Daoy (cell line): Measurements from ENCODE around the gene PAFAH2. TPM values are rescaled to one million over a fixed set of nuclear protein-coding genes. Genes with fewer than 3 reads are reported as not detected.

ENCODE experiments used
- DNase-seq: peaks from one replicate; pipeline ENCODE4 v3.0.0-alpha.2; 2015; ENCODE audit warnings: low read depth
- total RNA-seq: library from RNA; depleted of rRNA; stranded (reverse); fragments of >200 nt; shearing (Covaris generic); gene quantifications from 2 replicates; pipeline ENCODE4 v1.2.3, GENCODE V29; 2014

Gene PAFAH2
- total RNA-seq, 1 experiment from 2014 or later = 7.7 TPM

- DNase-seq = no peak
Measured at GRCh38 chr1:26031611-26032220, 33.9 kb upstream of the PAFAH2 start.

GRCh38 chr1:26031196-26031595 lies 33.3 kb upstream of the PAFAH2 start:
- no peak for DNase-seq

GRCh38 chr1:26029864-26030481 lies 32.1 kb upstream of the PAFAH2 start:
- no peak for DNase-seq

- DNase-seq = no peak
Measured at GRCh38 chr1:26029054-26029863, 31.4 kb upstream of the PAFAH2 start.

GRCh38 chr1:26028490-26028980 lies 30.7 kb upstream of the PAFAH2 start:
- no peak for DNase-seq

- no peak for DNase-seq
Measured at GRCh38 chr1:26027716-26028489, 30.0 kb upstream of the PAFAH2 start.

- no peak for DNase-seq
Measured at GRCh38 chr1:26025517-26025916, 27.7 kb upstream of the PAFAH2 start.

GRCh38 chr1:26025060-26025459 lies 27.2 kb upstream of the PAFAH2 start:
- no peak for DNase-seq

- no peak for DNase-seq
Measured at GRCh38 chr1:26023826-26024225, 26.0 kb upstream of the PAFAH2 start.

GRCh38 chr1:26023009-26023408 lies 25.1 kb upstream of the PAFAH2 start:
- no peak for DNase-seq

- DNase-seq = no peak
Measured at GRCh38 chr1:26022404-26022779, 24.5 kb upstream of the PAFAH2 start.

- DNase-seq = no peak
Measured at GRCh38 chr1:26021647-26022403, 24.0 kb upstream of the PAFAH2 start, which contains the start of gene EXTL1. Gene EXTL1 (plus strand): TSS chr1:26021775. CDS start chr1:26022647, 872 bp downstream.

GRCh38 chr1:26020941-26021646 lies 23.2 kb upstream of the PAFAH2 start:
- DNase-seq = no peak

- DNase-seq = peak; percentile 46
Measured at GRCh38 chr1:26020330-26020768, 22.5 kb upstream of the PAFAH2 start.

- peak; percentile 35 for DNase-seq
Measured at GRCh38 chr1:26019641-26020315, 21.9 kb upstream of the PAFAH2 start.

- DNase-seq = no peak
Measured at GRCh38 chr1:26017606-26018005, 19.7 kb upstream of the PAFAH2 start.

GRCh38 chr1:26016953-26017545 lies 19.2 kb upstream of the PAFAH2 start:
- DNase-seq = no peak

GRCh38 chr1:26016258-26016952 lies 18.5 kb upstream of the PAFAH2 start:
- no peak for DNase-seq

- DNase-seq = no peak
Measured at GRCh38 chr1:26015358-26015757, 17.5 kb upstream of the PAFAH2 start.
